ENCODE measurements around the gene POLQ. TPM values are rescaled to one million over a fixed set of nuclear protein-coding genes. Genes with fewer than 3 reads are reported as not detected.

POLQ gene
- total RNA-seq, 1 donor from 2014 or later = 33.2 TPM

DNA sequence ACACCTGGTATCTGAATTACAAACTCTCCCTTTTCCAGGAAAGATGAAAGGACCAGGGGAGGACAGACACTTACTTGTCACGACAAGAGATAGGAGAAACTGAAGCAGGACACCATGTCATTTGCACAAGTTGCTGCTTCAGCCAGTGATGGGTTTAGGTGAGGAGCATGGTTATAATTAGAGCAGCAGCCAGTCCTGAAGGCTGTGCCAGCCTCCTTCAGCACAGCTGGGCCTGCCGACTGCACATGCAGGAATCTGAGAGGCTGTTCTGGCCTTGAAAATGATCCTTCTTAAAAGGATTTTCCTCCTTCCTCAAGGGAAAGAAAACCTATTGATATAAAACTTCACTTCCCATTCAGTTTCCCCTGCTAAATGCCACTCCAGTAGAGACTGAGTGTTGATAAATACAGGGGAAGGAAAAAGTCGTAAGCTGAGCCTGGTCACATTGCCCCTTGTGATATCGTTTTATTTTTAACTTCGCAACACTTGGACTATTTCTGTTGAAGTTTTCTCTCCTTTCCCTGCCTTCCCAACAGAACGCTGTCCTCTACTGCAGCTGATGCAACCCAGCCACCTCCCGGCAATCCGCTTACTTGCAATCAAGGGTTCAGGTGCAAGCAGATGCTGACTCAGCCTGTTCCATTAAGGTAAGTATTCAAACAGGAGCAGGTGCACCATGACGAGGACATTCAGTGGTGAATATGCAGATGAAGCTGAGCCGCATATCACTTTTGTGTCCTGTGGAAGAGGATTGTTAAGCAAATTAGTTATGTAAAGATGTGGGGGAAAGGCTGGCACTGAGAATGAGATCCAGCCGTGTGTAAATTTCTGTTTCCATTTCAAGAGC, 47.3 kb upstream of the POLQ start, which contains the start of gene FBXO40:
FBXO40 (plus strand) TSS at position 524 of the 847 bp plus-strand sequence. CDS start 27,197 bp downstream, outside the sequence.
- H3K27ac ChIP-seq = no peak within 1 kb of the TSS
- peaks cover 3% of the 10 kb centered on the region for H3K4me1 Mint-ChIP-seq
- no peaks in the 10 kb centered on the region for H3K9me3 Mint-ChIP-seq
- no peak within 1 kb of the TSS for H3K9ac ChIP-seq
- H4K20me1 ChIP-seq (ENCODE audit: low read depth) = no peaks in the 10 kb centered on the region
- no peaks in the 10 kb centered on the region for H3K79me2 ChIP-seq (ENCODE audit: low read depth)
- no peak within 1 kb of the TSS for H3K4me2 ChIP-seq
- H3K4me3 ChIP-seq = no peak within 1 kb of the TSS
- H3K36me3 Mint-ChIP-seq = no peaks in the 10 kb centered on the region
- H3K27me3 Mint-ChIP-seq (ENCODE audit: insufficient read depth, low read depth) = peaks cover 2% of the 10 kb centered on the region
- TF ChIP-seq EZH2phosphoT487 (IDR thresholded peaks at IDR 0.05) = no peak
- TF ChIP-seq, protein P1, sequence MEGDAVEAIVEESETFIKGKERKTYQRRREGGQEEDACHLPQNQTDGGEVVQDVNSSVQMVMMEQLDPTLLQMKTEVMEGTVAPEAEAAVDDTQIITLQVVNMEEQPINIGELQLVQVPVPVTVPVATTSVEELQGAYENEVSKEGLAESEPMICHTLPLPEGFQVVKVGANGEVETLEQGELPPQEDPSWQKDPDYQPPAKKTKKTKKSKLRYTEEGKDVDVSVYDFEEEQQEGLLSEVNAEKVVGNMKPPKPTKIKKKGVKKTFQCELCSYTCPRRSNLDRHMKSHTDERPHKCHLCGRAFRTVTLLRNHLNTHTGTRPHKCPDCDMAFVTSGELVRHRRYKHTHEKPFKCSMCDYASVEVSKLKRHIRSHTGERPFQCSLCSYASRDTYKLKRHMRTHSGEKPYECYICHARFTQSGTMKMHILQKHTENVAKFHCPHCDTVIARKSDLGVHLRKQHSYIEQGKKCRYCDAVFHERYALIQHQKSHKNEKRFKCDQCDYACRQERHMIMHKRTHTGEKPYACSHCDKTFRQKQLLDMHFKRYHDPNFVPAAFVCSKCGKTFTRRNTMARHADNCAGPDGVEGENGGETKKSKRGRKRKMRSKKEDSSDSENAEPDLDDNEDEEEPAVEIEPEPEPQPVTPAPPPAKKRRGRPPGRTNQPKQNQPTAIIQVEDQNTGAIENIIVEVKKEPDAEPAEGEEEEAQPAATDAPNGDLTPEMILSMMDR (IDR thresholded peaks at IDR 0.05) = no peak
- TF ChIP-seq EZH2 (IDR thresholded peaks at IDR 0.05) = no peak
- no peaks in the 10 kb centered on the region for H3K9me3 ChIP-seq (ENCODE audit: low read depth)
- H3K27ac Mint-ChIP-seq = no peak within 1 kb of the TSS
- H3F3A ChIP-seq (ENCODE audit: low read depth) = peaks cover 8% of the 10 kb centered on the region
- peak; percentile 17 for DNase-seq (ENCODE audit: low spot score)
- no peaks in the 10 kb centered on the region for H3K4me1 ChIP-seq
- H2AFZ ChIP-seq (replicated peaks) = peak within 1 kb of the TSS; percentile 68
- H3K4me3 Mint-ChIP-seq = no peak within 1 kb of the TSS
- H3K27me3 ChIP-seq = no peaks in the 10 kb centered on the region
- H3K36me3 ChIP-seq = no peaks in the 10 kb centered on the region

DNA sequence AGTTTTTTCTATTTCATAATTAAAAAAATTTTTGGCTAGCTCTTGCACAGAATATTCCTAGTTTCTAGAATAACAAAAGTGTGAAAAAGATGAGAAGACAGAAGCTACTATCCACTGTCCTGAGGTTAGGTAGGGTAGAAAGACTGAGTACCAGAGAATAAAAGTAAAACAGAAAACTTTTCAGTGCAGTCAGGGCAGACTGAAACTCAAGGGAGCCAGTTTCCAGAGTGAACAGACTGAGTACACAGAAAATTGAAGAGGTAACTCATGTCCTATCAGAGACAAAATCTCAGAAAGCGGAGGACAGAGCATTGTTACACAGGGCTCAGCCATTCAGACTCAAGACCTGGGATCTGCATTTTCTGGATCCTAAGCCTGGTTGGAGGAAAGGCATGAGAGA, 38.6 kb upstream of the POLQ start:
- Histone ChIP-seq H3K4me3 (no peak overlapping the region), H3K79me2 (ENCODE audit: low read depth) (no peaks in the 10 kb centered on the region), H3K36me3 (no peaks in the 10 kb centered on the region), H2AFZ (replicated peaks) (peak overlapping the region; percentile 50), H3K4me2 (no peak overlapping the region), H3K9ac (no peak overlapping the region), H3K27ac (no peak overlapping the region), H3K27me3 (no peaks in the 10 kb centered on the region), H3F3A (ENCODE audit: low read depth) (no peaks in the 10 kb centered on the region), H4K20me1 (ENCODE audit: low read depth) (no peaks in the 10 kb centered on the region), H3K4me1 (no peaks in the 10 kb centered on the region), H3K9me3 (ENCODE audit: low read depth) (no peaks in the 10 kb centered on the region)
- Mint-ChIP-seq H3K9me3 (no peaks in the 10 kb centered on the region), H3K4me1 (no peaks in the 10 kb centered on the region), H3K36me3 (no peaks in the 10 kb centered on the region), H3K4me3 (no peak overlapping the region), H3K27me3 (ENCODE audit: insufficient read depth, low read depth) (peaks cover 2% of the 10 kb centered on the region), H3K27ac (no peak overlapping the region)
- DNase-seq (ENCODE audit: low spot score) = no peak
- no peak for TF ChIP-seq EZH2 (IDR thresholded peaks at IDR 0.05)
- TF ChIP-seq, protein P1 (IDR thresholded peaks at IDR 0.05) = no peak

DNA sequence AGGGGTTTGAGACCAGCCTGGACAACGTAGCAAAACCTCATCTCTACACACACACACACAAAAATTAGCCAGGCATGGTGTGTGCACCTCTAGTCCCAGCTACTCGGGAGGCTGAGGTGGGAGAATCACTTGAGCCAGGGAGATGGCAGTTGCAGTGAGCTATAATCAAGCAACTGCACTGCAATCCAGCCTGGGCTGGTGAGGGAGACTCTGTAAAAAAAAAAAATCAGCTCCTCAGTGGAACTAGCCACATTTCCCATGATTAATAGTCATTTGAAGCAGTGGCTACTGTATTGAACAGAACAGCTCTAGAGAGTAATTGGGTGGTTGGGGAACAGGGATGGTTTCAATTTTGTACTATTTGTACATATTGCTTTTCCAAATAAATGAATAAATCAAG, 35.9 kb upstream of the POLQ start:
- TF ChIP-seq, protein P1 (IDR thresholded peaks at IDR 0.05) = no peak
- TF ChIP-seq EZH2 (IDR thresholded peaks at IDR 0.05) = no peak
- TF ChIP-seq EZH2phosphoT487 (IDR thresholded peaks at IDR 0.05) = no peak
- H3K4me3 ChIP-seq = no peak overlapping the region
- no peak overlapping the region for H3K9ac ChIP-seq
- DNase-seq (ENCODE audit: low spot score) = no peak
- no peaks in the 10 kb centered on the region for H3K9me3 ChIP-seq (ENCODE audit: low read depth)
- no peak overlapping the region for H3K4me2 ChIP-seq
- no peaks in the 10 kb centered on the region for H3F3A ChIP-seq (ENCODE audit: low read depth)
- no peak overlapping the region for H2AFZ ChIP-seq (replicated peaks)
- H3K79me2 ChIP-seq (ENCODE audit: low read depth) = no peaks in the 10 kb centered on the region
- H3K4me1 ChIP-seq = no peaks in the 10 kb centered on the region
- no peaks in the 10 kb centered on the region for H3K27me3 ChIP-seq
- H3K36me3 ChIP-seq = no peaks in the 10 kb centered on the region
- peaks cover 2% of the 10 kb centered on the region for H3K27me3 Mint-ChIP-seq (ENCODE audit: insufficient read depth, low read depth)
- no peak overlapping the region for H3K27ac Mint-ChIP-seq
- H4K20me1 ChIP-seq (ENCODE audit: low read depth) = no peaks in the 10 kb centered on the region
- no peaks in the 10 kb centered on the region for H3K9me3 Mint-ChIP-seq
- no peak overlapping the region for H3K4me3 Mint-ChIP-seq
- H3K27ac ChIP-seq = no peak overlapping the region
- no peaks in the 10 kb centered on the region for H3K4me1 Mint-ChIP-seq
- H3K36me3 Mint-ChIP-seq = no peaks in the 10 kb centered on the region

Data from neural progenitor cell (in vitro differentiated cells).